ENCODE measurements around the gene TCF7L1. TPM values are rescaled to one million over a fixed set of nuclear protein-coding genes. Genes with fewer than 3 reads are reported as not detected.

The TCF7L1 gene
- total and polyA plus RNA-seq, 2 donors (not counting 3 experiments of a cell fraction or from before 2014, with no cell fraction given), result 9.6 to 17.4 TPM

GRCh38 chr2:85344356-85344954 lies 211.3 kb downstream of the TCF7L1 start:
- no peaks in the 10 kb centered on the region for H3K4me1 ChIP-seq (ENCODE audit: control insufficient read depth, extremely low read depth, insufficient read depth, low read length)
- peaks cover 1 to 3% of the 10 kb centered on the region in 2 experiments for H3K27me3 ChIP-seq (ENCODE audit: control insufficient read depth in 2 of 2, insufficient read depth in 2 of 2, low read length in 2 of 2)
- BruUV-seq (replicated peaks), result no TSS peak
- POLR2A ChIA-PET, result interaction anchor here (2.2 kb wide), 1 partner anchor 10 kb away, joined by 8 read pairs; the partner anchor contains the start of genes ELMOD3 and RETSAT
- dilution Hi-C loops (cut with MboI; ENCODE audit: extremely low pct_ligation_motif_present, low sequenced_read_pairs), result no loop called here
- FAIRE-seq (no peak), DNase-seq (ENCODE audit: low read depth, low spot score) (no peak)
- no peak overlapping the region for H3K4me2 ChIP-seq (ENCODE audit: insufficient read depth, low read length)
- H3K9ac ChIP-seq (replicated peaks; ENCODE audit: extremely low read depth, insufficient read depth, low read length), result no peak overlapping the region
- intact Hi-C loops (cut with micrococcal nuclease), result no loop called here
- H3K9me1 ChIP-seq (replicated peaks; ENCODE audit: control insufficient read depth, extremely low read depth, insufficient read depth, low read length), result peaks cover under 1% of the 10 kb centered on the region
- TF ChIP-seq CTCF (IDR thresholded peaks at IDR 0.05; ENCODE audit: extremely low read depth in 1 of 2, insufficient read depth in 1 of 2, low read depth in 1 of 2, low read length in 2 of 2) (no peak), POLR2A (IDR thresholded peaks at IDR 0.05; ENCODE audit: low read depth, low read length) (no peak), EZH2 (IDR thresholded peaks at IDR 0.05; ENCODE audit: borderline replicate concordance, low read depth, low read length, severe bottlenecking) (no peak), FOS (IDR thresholded peaks at IDR 0.05; ENCODE audit: borderline replicate concordance, insufficient read depth, low read length) (no peak), JUN (IDR thresholded peaks at IDR 0.05; ENCODE audit: borderline replicate concordance, insufficient read depth, insufficient read length, low read depth) (no peak), MYC (IDR thresholded peaks at IDR 0.05; ENCODE audit: low read depth, low read length) (no peak), MAX (IDR thresholded peaks at IDR 0.05; ENCODE audit: insufficient read depth, insufficient read length) (no peak), POLR2AphosphoS5 (IDR thresholded peaks at IDR 0.05; ENCODE audit: insufficient read depth, low read depth, low read length) (no peak), GATA2 (IDR thresholded peaks at IDR 0.05; ENCODE audit: insufficient read depth, insufficient read length, low read depth, low read length) (no peak)
- CTCF ChIA-PET, result no interaction called here
- no peaks in the 10 kb centered on the region for H3K79me2 ChIP-seq (ENCODE audit: control insufficient read depth, insufficient read depth, low read length)
- H4K20me1 ChIP-seq (replicated peaks; ENCODE audit: control insufficient read depth, extremely low read depth, insufficient read depth, low read length), result no peaks in the 10 kb centered on the region
- H3K4me3 ChIP-seq (replicated peaks in 1 of 3; ENCODE audit: insufficient read depth in 1 of 3, low read depth in 1 of 3, low read length in 3 of 3), result no peak overlapping the region
- no peak overlapping the region for H3K27ac ChIP-seq (ENCODE audit: insufficient read depth, low read depth, low read length)
- no peak overlapping the region for H2AFZ ChIP-seq (ENCODE audit: low read depth, low read length)
- H3K9me3 ChIP-seq (replicated peaks; ENCODE audit: control insufficient read depth, insufficient read depth, low read length), result no peaks in the 10 kb centered on the region
- H3K36me3 ChIP-seq (ENCODE audit: control insufficient read depth in 2 of 2, extremely low read depth in 1 of 2, insufficient read depth in 2 of 2, low read length in 2 of 2), result peaks cover 5 to 15% of the 10 kb centered on the region in 2 experiments

Data from endothelial cell of umbilical vein (primary cell).